Endodermal cell (in vitro differentiated cells): ENCODE results near the gene RPL38. TPM values are rescaled to one million over a fixed set of nuclear protein-coding genes. Genes with fewer than 3 reads are reported as not detected.

ENCODE experiments used
- DNase-seq: peaks from one replicate; pipeline ENCODE4 v3.0.0-alpha.2; 2017
- H3K27ac ChIP-seq: 2 replicates; pipeline ENCODE4 v1.5.1; 2013; ENCODE audit warnings: mild to moderate bottlenecking, low read depth, low read length, moderate library complexity
- H3K27me3 ChIP-seq: 2 replicates; pipeline ENCODE4 v1.6.1; 2013; ENCODE audit warnings: mild to moderate bottlenecking, low read length, moderate library complexity; ENCODE audit not compliant: insufficient read depth, control insufficient read depth, poor library complexity, severe bottlenecking
- H3K36me3 ChIP-seq: 2 replicates; pipeline ENCODE4 v1.7.0; 2013; ENCODE audit warnings: mild to moderate bottlenecking, low read length, moderate library complexity; ENCODE audit not compliant: control insufficient read depth, insufficient read depth
- H3K4me1 ChIP-seq: one replicate; pipeline ENCODE4 v1.7.0; 2013; ENCODE audit warnings: low read length; ENCODE audit not compliant: control insufficient read depth, insufficient read depth
- H3K4me3 ChIP-seq: 2 replicates; pipeline ENCODE4 v1.5.1; 2013; ENCODE audit warnings: mild to moderate bottlenecking, low read length, moderate library complexity
- H3K9ac ChIP-seq: 2 replicates; pipeline ENCODE4 v1.6.1; 2013; ENCODE audit warnings: mild to moderate bottlenecking, low read length, moderate library complexity; ENCODE audit not compliant: poor library complexity, severe bottlenecking; ENCODE audit errors: extremely low read depth
- H3K9me3 ChIP-seq: 2 replicates; pipeline ENCODE4 v1.6.1; 2013; ENCODE audit warnings: mild to moderate bottlenecking, low read length, moderate library complexity; ENCODE audit not compliant: control insufficient read depth
- H3K27ac Mint-ChIP-seq: 2 replicates; pipeline ENCODE4 v1.8.0; 2020; ENCODE audit warnings: mixed read lengths
- H3K27me3 Mint-ChIP-seq: 2 replicates; pipeline ENCODE4 v1.8.0; 2021; ENCODE audit warnings: mild to moderate bottlenecking, mixed read lengths; ENCODE audit not compliant: insufficient read depth
- H3K36me3 Mint-ChIP-seq: 2 replicates; pipeline ENCODE4 v1.8.0; 2020; ENCODE audit warnings: low read depth, mixed read lengths
- H3K4me1 Mint-ChIP-seq: 2 replicates; pipeline ENCODE4 v1.8.0; 2020; ENCODE audit warnings: mixed read lengths
- H3K4me3 Mint-ChIP-seq: 2 replicates; pipeline ENCODE4 v1.8.0; 2020; ENCODE audit warnings: mild to moderate bottlenecking, moderate library complexity, mixed read lengths
- H3K9me3 Mint-ChIP-seq: 2 replicates; pipeline ENCODE4 v1.8.0; 2020; ENCODE audit warnings: mild to moderate bottlenecking, mixed read lengths
- WGBS, 2 experiments: methylation state at CpG; one replicate each; pipeline versions ENCODE4 v1.1.5 to v1.1.7; 2013; ENCODE audit warnings: missing lambda C conversion rate in 2 of 2, mixed read lengths in 1 of 2; ENCODE audit not compliant: insufficient coverage in 1 of 2, insufficient read length in 1 of 2; 5-methylcytosine and 5-hydroxymethylcytosine counted together
- total RNA-seq, 2 donors: library from RNA; stranded (reverse); fragmentation: NEBNext Ultra II Directional in 1 of 2; extraction: Animal tissue kit (Norgen Biotek cat#: 25700) in 1 of 2; gene quantifications; 2 replicates in 1 of 2; 3 replicates in 1 of 2; pipeline ENCODE4 v1.2.1, GENCODE V29; 2021
- TF ChIP-seq, protein P1 (sequence below): fragments of 200-600 bp; sonication (generic); conservative IDR thresholded peaks from 2 replicates; pipeline ENCODE4 v1.5.0; 2021; ENCODE audit warnings: antibody characterized with exemption, mild to moderate bottlenecking

RPL38 gene
- total RNA-seq, 2 donors from 2014 or later: 1,155 to 1,199 TPM

DNA sequence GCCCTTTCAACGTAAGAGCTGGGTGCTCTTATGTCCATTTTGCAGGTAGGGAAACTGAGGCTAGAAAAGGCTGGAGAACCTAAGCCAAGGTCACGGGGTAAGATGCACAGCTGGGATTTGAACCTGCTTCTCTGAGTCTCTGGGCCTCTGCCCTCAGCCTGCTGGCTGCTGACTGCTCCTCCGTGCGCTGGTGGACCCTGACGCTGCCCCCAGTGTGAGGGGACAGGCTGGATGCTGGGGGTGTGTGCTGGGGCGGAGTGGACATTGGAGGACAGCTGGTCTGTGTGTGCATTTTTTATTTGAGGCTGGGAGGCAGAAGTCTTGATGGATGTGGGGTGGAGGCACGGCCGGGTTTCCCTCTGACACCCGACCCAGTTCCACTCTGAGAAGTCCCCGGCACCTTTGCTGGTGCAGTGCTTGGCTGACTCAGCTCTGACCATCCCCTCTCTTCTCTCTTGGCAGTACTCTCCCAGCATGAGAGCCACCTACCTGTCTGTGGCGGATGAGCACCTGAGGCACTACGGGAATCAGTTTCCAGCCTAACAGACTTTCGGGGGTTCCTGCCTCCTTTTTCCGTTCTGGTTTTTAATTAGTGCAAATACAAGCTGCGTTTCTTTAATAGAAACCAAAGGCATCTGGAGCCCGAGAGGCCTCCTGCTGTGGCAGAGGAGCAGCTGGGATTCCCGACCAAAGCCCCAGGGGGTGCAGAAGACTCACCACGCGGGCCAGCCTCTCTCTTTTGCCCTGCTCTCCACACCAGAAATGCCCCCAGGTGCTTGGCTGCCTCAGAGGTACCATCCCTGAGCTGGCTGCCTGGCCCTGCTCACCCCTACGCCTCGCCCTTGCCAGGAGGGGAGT, 56.4 kb downstream of the RPL38 start:
- Mint-ChIP-seq H3K36me3 (no peaks in the 10 kb centered on the region), H3K27me3 (peaks cover 5% of the 10 kb centered on the region), H3K9me3 (no peaks in the 10 kb centered on the region), H3K27ac (peak overlapping the region; percentile 61), H3K4me3 (peak overlapping the region; percentile 32), H3K4me1 (peaks cover 18% of the 10 kb centered on the region)
- H3K27ac ChIP-seq: no peak overlapping the region
- H3K9ac ChIP-seq: no peak overlapping the region
- TF ChIP-seq, protein P1, sequence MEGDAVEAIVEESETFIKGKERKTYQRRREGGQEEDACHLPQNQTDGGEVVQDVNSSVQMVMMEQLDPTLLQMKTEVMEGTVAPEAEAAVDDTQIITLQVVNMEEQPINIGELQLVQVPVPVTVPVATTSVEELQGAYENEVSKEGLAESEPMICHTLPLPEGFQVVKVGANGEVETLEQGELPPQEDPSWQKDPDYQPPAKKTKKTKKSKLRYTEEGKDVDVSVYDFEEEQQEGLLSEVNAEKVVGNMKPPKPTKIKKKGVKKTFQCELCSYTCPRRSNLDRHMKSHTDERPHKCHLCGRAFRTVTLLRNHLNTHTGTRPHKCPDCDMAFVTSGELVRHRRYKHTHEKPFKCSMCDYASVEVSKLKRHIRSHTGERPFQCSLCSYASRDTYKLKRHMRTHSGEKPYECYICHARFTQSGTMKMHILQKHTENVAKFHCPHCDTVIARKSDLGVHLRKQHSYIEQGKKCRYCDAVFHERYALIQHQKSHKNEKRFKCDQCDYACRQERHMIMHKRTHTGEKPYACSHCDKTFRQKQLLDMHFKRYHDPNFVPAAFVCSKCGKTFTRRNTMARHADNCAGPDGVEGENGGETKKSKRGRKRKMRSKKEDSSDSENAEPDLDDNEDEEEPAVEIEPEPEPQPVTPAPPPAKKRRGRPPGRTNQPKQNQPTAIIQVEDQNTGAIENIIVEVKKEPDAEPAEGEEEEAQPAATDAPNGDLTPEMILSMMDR: peak; percentile 60
- H3K4me3 ChIP-seq: no peak overlapping the region
- WGBS, 2 experiments: 48 to 56% methylated on average over 10 to 21 of the region's 21 CpGs
- H3K36me3 ChIP-seq: no peaks in the 10 kb centered on the region
- H3K9me3 ChIP-seq: no peaks in the 10 kb centered on the region
- H3K27me3 ChIP-seq: no peaks in the 10 kb centered on the region
- peak; percentile 84 for DNase-seq
- peaks cover 13% of the 10 kb centered on the region for H3K4me1 ChIP-seq

Other genes starting within 250 kb of the RPL38 start
- 1 to 10 TPM; 1.2 to 1.6 TPM for gene TTYH2, start 9.9 kb downstream of the RPL38 start, total RNA-seq
- gene DNAI2, start 70.6 kb downstream of the RPL38 start, total RNA-seq: not detected
- 1 to 10 TPM in 1 of 2 donors, under 1 TPM in 1; 0.27 to 2.4 TPM for gene KIF19, start 122.5 kb downstream of the RPL38 start, total RNA-seq
- gene BTBD17, start 158.2 kb downstream of the RPL38 start, total RNA-seq: under 1 TPM in 1 of 2 donors, not detected in 1; 0.18 TPM
- gene GPR142, start 163.8 kb downstream of the RPL38 start, total RNA-seq: under 1 TPM; 0.29 to 0.92 TPM
- 10 to 100 TPM; 57.0 to 73.4 TPM for gene GPRC5C, start 228.4 kb downstream of the RPL38 start, total RNA-seq